Measurements from ENCODE around the gene RRBP1.

The RRBP1 gene

GRCh38 chr20:17698384-17698783, 16.3 kb upstream of the RRBP1 start:
- Histone ChIP-seq H3K4me3 (ENCODE audit: low read depth in 1 of 2, low read length in 2 of 2) (peak overlapping the region in 1 of 2 donors; percentile 19), H3K9ac (ENCODE audit: low read depth in 1 of 2, low read length in 2 of 2) (no peak overlapping the region), H3K36me3 (ENCODE audit: control insufficient read depth in 1 of 2, insufficient read depth in 2 of 2, low read length in 2 of 2) (no peaks in the 10 kb centered on the region), H3K9me3 (ENCODE audit: control insufficient read depth in 1 of 2, low read length in 2 of 2) (peaks cover 0 to 3% of the 10 kb centered on the region in 2 donors), H3K27ac (ENCODE audit: low read depth, low read length) (no peak overlapping the region), H3K27me3 (ENCODE audit: control insufficient read depth in 1 of 2, insufficient read depth in 2 of 2, low read length in 2 of 2) (no peaks in the 10 kb centered on the region), H3K4me1 (ENCODE audit: control insufficient read depth in 1 of 2, insufficient read depth in 2 of 2, low read length in 2 of 2) (peaks cover 22% of the 10 kb centered on the region in 2 donors)

GRCh38 chr20:17697171-17697570, 15.1 kb upstream of the RRBP1 start:
- Histone ChIP-seq H3K27ac (ENCODE audit: low read depth, low read length) (no peak overlapping the region), H3K9me3 (ENCODE audit: control insufficient read depth in 1 of 2, low read length in 2 of 2) (peaks cover 0 to 3% of the 10 kb centered on the region in 2 donors), H3K36me3 (ENCODE audit: control insufficient read depth in 1 of 2, insufficient read depth in 2 of 2, low read length in 2 of 2) (no peaks in the 10 kb centered on the region), H3K9ac (ENCODE audit: low read depth in 1 of 2, low read length in 2 of 2) (no peak overlapping the region), H3K4me3 (ENCODE audit: low read depth in 1 of 2, low read length in 2 of 2) (no peak overlapping the region), H3K4me1 (ENCODE audit: control insufficient read depth in 1 of 2, insufficient read depth in 2 of 2, low read length in 2 of 2) (peaks cover 22% of the 10 kb centered on the region in 2 donors), H3K27me3 (ENCODE audit: control insufficient read depth in 1 of 2, insufficient read depth in 2 of 2, low read length in 2 of 2) (no peaks in the 10 kb centered on the region)

DNA sequence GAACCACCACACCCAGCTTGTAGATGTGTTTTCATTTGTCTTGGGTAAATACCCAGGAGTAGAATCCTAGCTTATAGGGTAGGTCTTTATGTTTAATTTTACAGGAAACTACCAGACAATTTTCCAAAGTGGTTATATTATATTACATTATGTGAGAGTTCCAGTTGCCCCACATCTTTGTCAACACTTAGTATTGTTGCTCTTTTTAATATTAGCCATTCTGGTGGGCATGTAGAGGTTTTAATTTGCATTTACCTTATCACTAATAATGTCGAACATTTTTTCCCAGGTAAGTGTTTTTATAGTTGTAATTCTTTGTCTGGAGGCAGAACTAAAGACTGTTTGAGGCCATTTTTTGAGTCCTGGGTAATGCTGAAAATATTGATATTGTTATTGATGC, 14.2 kb upstream of the RRBP1 start:
- Histone ChIP-seq H3K36me3 (ENCODE audit: control insufficient read depth in 1 of 2, insufficient read depth in 2 of 2, low read length in 2 of 2) (no peaks in the 10 kb centered on the region), H3K4me3 (ENCODE audit: low read depth in 1 of 2, low read length in 2 of 2) (no peak overlapping the region), H3K9ac (ENCODE audit: low read depth in 1 of 2, low read length in 2 of 2) (no peak overlapping the region), H3K9me3 (ENCODE audit: control insufficient read depth in 1 of 2, low read length in 2 of 2) (peaks cover 0 to 3% of the 10 kb centered on the region in 2 donors), H3K4me1 (ENCODE audit: control insufficient read depth in 1 of 2, insufficient read depth in 2 of 2, low read length in 2 of 2) (peaks cover 22% of the 10 kb centered on the region in 2 donors), H3K27ac (ENCODE audit: low read depth, low read length) (no peak overlapping the region), H3K27me3 (ENCODE audit: control insufficient read depth in 1 of 2, insufficient read depth in 2 of 2, low read length in 2 of 2) (no peaks in the 10 kb centered on the region)

DNA sequence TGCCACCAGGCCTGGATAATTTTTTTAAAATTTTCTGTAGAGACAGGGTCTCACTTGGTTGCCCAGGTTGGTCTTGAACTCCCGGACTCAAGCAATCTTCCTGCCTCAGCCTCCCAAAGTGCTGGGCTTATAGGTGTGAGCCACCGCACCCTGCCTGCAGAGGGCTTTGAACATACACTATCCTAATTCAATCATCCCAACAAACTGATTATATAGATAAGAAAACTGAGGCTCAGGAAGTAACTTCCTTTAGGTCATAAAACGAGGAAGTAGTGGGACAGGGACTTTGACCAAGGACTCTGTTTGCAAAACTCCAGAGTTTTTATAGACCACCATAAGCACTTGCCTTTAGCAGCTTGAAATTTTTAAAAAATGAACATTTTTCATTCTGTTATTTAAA, 12.7 kb upstream of the RRBP1 start:
- no peak overlapping the region for H3K9ac ChIP-seq (ENCODE audit: low read depth in 1 of 2, low read length in 2 of 2)
- no peaks in the 10 kb centered on the region for H3K27me3 ChIP-seq (ENCODE audit: control insufficient read depth in 1 of 2, insufficient read depth in 2 of 2, low read length in 2 of 2)
- no peak overlapping the region for H3K27ac ChIP-seq (ENCODE audit: low read depth, low read length)
- no peak overlapping the region for H3K4me3 ChIP-seq (ENCODE audit: low read depth in 1 of 2, low read length in 2 of 2)
- peaks cover 12 to 13% of the 10 kb centered on the region in 2 donors for H3K4me1 ChIP-seq (ENCODE audit: control insufficient read depth in 1 of 2, insufficient read depth in 2 of 2, low read length in 2 of 2)
- H3K9me3 ChIP-seq (ENCODE audit: control insufficient read depth in 1 of 2, low read length in 2 of 2), result peaks cover 0 to 3% of the 10 kb centered on the region in 2 donors
- H3K36me3 ChIP-seq (ENCODE audit: control insufficient read depth in 1 of 2, insufficient read depth in 2 of 2, low read length in 2 of 2), result no peaks in the 10 kb centered on the region

- no peak overlapping the region for H3K27ac ChIP-seq (ENCODE audit: low read depth, low read length)
- no peaks in the 10 kb centered on the region for H3K36me3 ChIP-seq (ENCODE audit: control insufficient read depth in 1 of 2, insufficient read depth in 2 of 2, low read length in 2 of 2)
- no peak overlapping the region for H3K9ac ChIP-seq (ENCODE audit: low read depth in 1 of 2, low read length in 2 of 2)
- H3K4me1 ChIP-seq (ENCODE audit: control insufficient read depth in 1 of 2, insufficient read depth in 2 of 2, low read length in 2 of 2), result peaks cover 4 to 8% of the 10 kb centered on the region in 2 donors
- peaks cover 0 to 3% of the 10 kb centered on the region in 2 donors for H3K9me3 ChIP-seq (ENCODE audit: control insufficient read depth in 1 of 2, low read length in 2 of 2)
- H3K27me3 ChIP-seq (ENCODE audit: control insufficient read depth in 1 of 2, insufficient read depth in 2 of 2, low read length in 2 of 2), result no peaks in the 10 kb centered on the region
- H3K4me3 ChIP-seq (ENCODE audit: low read depth in 1 of 2, low read length in 2 of 2), result no peak overlapping the region
Observed at GRCh38 chr20:17693444-17694001, 11.5 kb upstream of the RRBP1 start.

DNA sequence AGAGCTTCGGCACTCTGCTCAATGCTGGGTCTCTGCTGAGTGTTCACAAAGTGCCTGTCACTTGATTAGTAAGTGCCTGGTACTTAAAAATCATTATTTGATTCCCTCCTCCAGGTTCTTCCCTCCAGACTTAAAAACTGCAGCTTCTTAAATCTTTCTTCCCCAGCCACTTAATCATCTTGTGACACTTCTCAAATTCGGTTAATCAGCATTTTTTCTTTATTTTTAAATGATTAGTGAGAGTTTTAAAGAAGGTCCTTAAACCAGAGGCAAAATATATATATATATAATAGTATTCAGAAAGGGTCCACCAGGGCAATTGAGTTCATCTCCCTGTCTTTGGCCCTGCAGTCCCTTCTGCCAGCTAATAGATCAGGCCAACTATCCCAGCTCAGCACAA, 9.7 kb upstream of the RRBP1 start:
- no peaks in the 10 kb centered on the region for H3K27me3 ChIP-seq (ENCODE audit: control insufficient read depth in 1 of 2, insufficient read depth in 2 of 2, low read length in 2 of 2)
- no peak overlapping the region for H3K27ac ChIP-seq (ENCODE audit: low read depth, low read length)
- H3K36me3 ChIP-seq (ENCODE audit: control insufficient read depth in 1 of 2, insufficient read depth in 2 of 2, low read length in 2 of 2), result no peaks in the 10 kb centered on the region
- peaks cover 0 to 4% of the 10 kb centered on the region in 2 donors for H3K4me1 ChIP-seq (ENCODE audit: control insufficient read depth in 1 of 2, insufficient read depth in 2 of 2, low read length in 2 of 2)
- H3K9ac ChIP-seq (ENCODE audit: low read depth in 1 of 2, low read length in 2 of 2), result no peak overlapping the region
- H3K9me3 ChIP-seq (ENCODE audit: control insufficient read depth in 1 of 2, low read length in 2 of 2), result peaks cover 0 to 3% of the 10 kb centered on the region in 2 donors
- H3K4me3 ChIP-seq (ENCODE audit: low read depth in 1 of 2, low read length in 2 of 2), result no peak overlapping the region

GRCh38 chr20:17690144-17690543, 8.1 kb upstream of the RRBP1 start:
- Histone ChIP-seq H3K4me3 (ENCODE audit: low read depth in 1 of 2, low read length in 2 of 2) (no peak overlapping the region), H3K36me3 (ENCODE audit: control insufficient read depth in 1 of 2, insufficient read depth in 2 of 2, low read length in 2 of 2) (no peaks in the 10 kb centered on the region), H3K4me1 (ENCODE audit: control insufficient read depth in 1 of 2, insufficient read depth in 2 of 2, low read length in 2 of 2) (peaks cover 0 to 4% of the 10 kb centered on the region in 2 donors)

DNA sequence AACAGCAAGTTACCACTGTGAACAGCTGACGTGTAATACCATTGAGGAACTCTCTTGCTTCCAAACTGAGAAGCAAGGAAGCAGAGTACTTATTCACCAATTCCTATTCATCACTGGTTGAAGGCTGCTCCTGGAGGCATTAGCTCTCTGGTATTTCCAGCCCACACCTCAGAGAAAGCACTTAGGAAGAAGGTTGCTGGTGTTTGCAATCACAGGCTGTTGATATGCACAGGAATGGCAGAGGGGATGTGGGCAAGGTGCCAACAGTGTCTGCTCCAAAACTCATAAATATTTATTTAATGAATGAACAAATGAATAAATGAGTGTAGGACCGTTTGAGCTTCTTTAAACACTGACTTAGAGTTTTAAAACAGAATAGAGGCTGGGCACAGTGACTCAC, 6.9 kb upstream of the RRBP1 start:
- H3K4me1 ChIP-seq (ENCODE audit: control insufficient read depth in 1 of 2, insufficient read depth in 2 of 2, low read length in 2 of 2), result peaks cover 8 to 14% of the 10 kb centered on the region in 2 donors
- no peaks in the 10 kb centered on the region for H3K36me3 ChIP-seq (ENCODE audit: control insufficient read depth in 1 of 2, insufficient read depth in 2 of 2, low read length in 2 of 2)
- no peak overlapping the region for H3K4me3 ChIP-seq (ENCODE audit: low read depth in 1 of 2, low read length in 2 of 2)
- no peak overlapping the region for H3K27ac ChIP-seq (ENCODE audit: low read depth, low read length)
- H3K9me3 ChIP-seq (ENCODE audit: control insufficient read depth in 1 of 2, low read length in 2 of 2), result no peaks in the 10 kb centered on the region
- no peaks in the 10 kb centered on the region for H3K27me3 ChIP-seq (ENCODE audit: control insufficient read depth in 1 of 2, insufficient read depth in 2 of 2, low read length in 2 of 2)
- H3K9ac ChIP-seq (ENCODE audit: low read depth in 1 of 2, low read length in 2 of 2), result no peak overlapping the region

More at GRCh38 chr20:17690144-17690543, 8.1 kb upstream of the RRBP1 start:
- Histone ChIP-seq H3K27me3 (ENCODE audit: control insufficient read depth in 1 of 2, insufficient read depth in 2 of 2, low read length in 2 of 2) (no peaks in the 10 kb centered on the region), H3K27ac (ENCODE audit: low read depth, low read length) (no peak overlapping the region), H3K9me3 (ENCODE audit: control insufficient read depth in 1 of 2, low read length in 2 of 2) (no peaks in the 10 kb centered on the region), H3K9ac (ENCODE audit: low read depth in 1 of 2, low read length in 2 of 2) (no peak overlapping the region)

- H3K27ac ChIP-seq (ENCODE audit: low read depth, low read length), result no peak overlapping the region
- no peak overlapping the region for H3K4me3 ChIP-seq (ENCODE audit: low read depth in 1 of 2, low read length in 2 of 2)
- H3K36me3 ChIP-seq (ENCODE audit: control insufficient read depth in 1 of 2, insufficient read depth in 2 of 2, low read length in 2 of 2), result no peaks in the 10 kb centered on the region
- H3K9me3 ChIP-seq (ENCODE audit: control insufficient read depth in 1 of 2, low read length in 2 of 2), result no peaks in the 10 kb centered on the region
- no peaks in the 10 kb centered on the region for H3K27me3 ChIP-seq (ENCODE audit: control insufficient read depth in 1 of 2, insufficient read depth in 2 of 2, low read length in 2 of 2)
- no peak overlapping the region for H3K9ac ChIP-seq (ENCODE audit: low read depth in 1 of 2, low read length in 2 of 2)
- peaks cover 20 to 25% of the 10 kb centered on the region in 2 donors for H3K4me1 ChIP-seq (ENCODE audit: control insufficient read depth in 1 of 2, insufficient read depth in 2 of 2, low read length in 2 of 2)
Observed at GRCh38 chr20:17687800-17688199, 5.8 kb upstream of the RRBP1 start.

DNA sequence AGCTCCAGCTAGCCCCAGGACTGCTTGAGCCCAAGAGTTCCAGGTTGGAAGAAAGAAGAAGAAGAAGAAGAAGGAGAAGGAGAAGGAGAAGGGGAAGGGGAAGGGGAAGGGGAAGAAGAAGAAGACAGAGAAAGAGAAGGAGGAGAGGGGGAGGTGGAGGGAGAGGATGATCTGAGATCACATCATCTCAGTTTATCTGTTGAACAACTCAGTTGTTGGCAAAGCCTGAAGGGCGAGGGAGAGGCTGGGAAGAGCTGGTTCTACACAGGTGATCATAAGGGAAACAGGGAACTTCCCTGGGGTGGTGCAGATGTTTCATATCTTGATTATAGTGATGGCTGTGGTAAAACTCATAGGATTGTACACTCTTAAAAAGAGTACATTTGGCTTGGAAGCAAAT, 3.1 kb upstream of the RRBP1 start:
- no peak overlapping the region for H3K27ac ChIP-seq (ENCODE audit: low read depth, low read length)
- no peaks in the 10 kb centered on the region for H3K9me3 ChIP-seq (ENCODE audit: control insufficient read depth in 1 of 2, low read length in 2 of 2)
- H3K4me3 ChIP-seq (ENCODE audit: low read depth in 1 of 2, low read length in 2 of 2), result no peak overlapping the region
- no peak overlapping the region for H3K9ac ChIP-seq (ENCODE audit: low read depth in 1 of 2, low read length in 2 of 2)
- no peaks in the 10 kb centered on the region for H3K36me3 ChIP-seq (ENCODE audit: control insufficient read depth in 1 of 2, insufficient read depth in 2 of 2, low read length in 2 of 2)
- H3K27me3 ChIP-seq (ENCODE audit: control insufficient read depth in 1 of 2, insufficient read depth in 2 of 2, low read length in 2 of 2), result no peaks in the 10 kb centered on the region
- H3K4me1 ChIP-seq (ENCODE audit: control insufficient read depth in 1 of 2, insufficient read depth in 2 of 2, low read length in 2 of 2), result peaks cover 26 to 34% of the 10 kb centered on the region in 2 donors
